H9 (cell line): ENCODE results near the gene UNC5A. TPM values are rescaled to one million over a fixed set of nuclear protein-coding genes. Genes with fewer than 3 reads are reported as not detected.
A peak's percentile ranks its signal among the peaks of the same experiment; 100 is the strongest.

Experiments
- DNase-seq: peaks from one replicate; pipeline ENCODE4 v3.0.0-alpha.2; 2017
- H2AFZ ChIP-seq: one replicate; pipeline ENCODE4 v1.6.1; 2013; ENCODE audit warnings: mild to moderate bottlenecking, low read length, control low read depth, moderate library complexity
- H2AK5ac ChIP-seq: 2 replicates; pipeline ENCODE4 v1.6.1; 2013; ENCODE audit warnings: low read length, control low read depth, mixed read lengths; ENCODE audit not compliant: insufficient read length
- H2BK120ac ChIP-seq: one replicate; pipeline ENCODE4 v1.6.1; 2013; ENCODE audit warnings: low read depth, mild to moderate bottlenecking, low read length, control low read depth, inconsistent platforms; ENCODE audit not compliant: poor library complexity, severe bottlenecking
- H2BK12ac ChIP-seq: 2 replicates; pipeline ENCODE4 v1.6.1; 2013; ENCODE audit warnings: low read length, control low read depth, mixed read lengths, low read depth; ENCODE audit not compliant: insufficient read length
- H2BK15ac ChIP-seq: 2 replicates; pipeline ENCODE4 v1.6.1; 2013; ENCODE audit warnings: low read depth, low read length, control low read depth
- H2BK20ac ChIP-seq: one replicate; pipeline ENCODE4 v1.6.1; 2013; ENCODE audit warnings: low read depth, mild to moderate bottlenecking, low read length, control low read depth, inconsistent platforms; ENCODE audit not compliant: poor library complexity, severe bottlenecking
- H2BK5ac ChIP-seq: 2 replicates; pipeline ENCODE4 v1.6.1; 2013; ENCODE audit warnings: low read length, control low read depth, mixed read lengths; ENCODE audit not compliant: insufficient read length
- H3K14ac ChIP-seq: 2 replicates; pipeline ENCODE4 v1.6.1; 2013; ENCODE audit warnings: low read length, control low read depth; ENCODE audit not compliant: insufficient read depth
- H3K18ac ChIP-seq: 2 replicates; pipeline ENCODE4 v1.6.1; 2013; ENCODE audit warnings: low read depth, mild to moderate bottlenecking, mixed read lengths, low read length, control low read depth; ENCODE audit not compliant: insufficient read length
- H3K23ac ChIP-seq: 2 replicates; pipeline ENCODE4 v1.6.1; 2013; ENCODE audit warnings: low read length, control low read depth, mixed read lengths, low read depth; ENCODE audit not compliant: insufficient read length
- H3K23me2 ChIP-seq: 2 replicates; pipeline ENCODE4 v1.6.1; 2013; ENCODE audit warnings: low read depth, mild to moderate bottlenecking, mixed read lengths, low read length, control low read depth; ENCODE audit not compliant: insufficient read length, poor library complexity, severe bottlenecking
- H3K27ac ChIP-seq: 2 replicates; pipeline ENCODE4 v1.5.1; 2013; ENCODE audit warnings: low read length, control low read depth, mixed read lengths, low read depth; ENCODE audit not compliant: insufficient read length
- H3K27me3 ChIP-seq: 2 replicates; pipeline ENCODE4 v1.6.1; 2013; ENCODE audit warnings: low read length, control low read depth, inconsistent platforms; ENCODE audit not compliant: insufficient read depth
- H3K4ac ChIP-seq: 2 replicates; pipeline ENCODE4 v1.6.1; 2013; ENCODE audit warnings: low read depth, mild to moderate bottlenecking, control low read depth, inconsistent platforms, low read length, moderate library complexity
- H3K4me1 ChIP-seq: 2 replicates; pipeline ENCODE4 v1.6.1; 2013; ENCODE audit warnings: low read length, control low read depth, inconsistent platforms; ENCODE audit not compliant: insufficient read depth
- H3K4me2 ChIP-seq: 2 replicates; pipeline ENCODE4 v1.6.1; 2013; ENCODE audit warnings: low read length, control low read depth, mixed read lengths; ENCODE audit not compliant: insufficient read length, insufficient read depth
- H3K56ac ChIP-seq: 2 replicates; pipeline ENCODE4 v1.6.1; 2013; ENCODE audit warnings: low read depth, mild to moderate bottlenecking, mixed read lengths, low read length, control low read depth; ENCODE audit not compliant: insufficient read length
- H3K79me1 ChIP-seq: 2 replicates; pipeline ENCODE4 v1.6.1; 2013; ENCODE audit warnings: low read depth, mild to moderate bottlenecking, moderate library complexity, low read length, control low read depth, inconsistent platforms; ENCODE audit not compliant: insufficient read depth, poor library complexity, severe bottlenecking
- H3K79me2 ChIP-seq: 2 replicates; pipeline ENCODE4 v1.6.1; 2013; ENCODE audit warnings: low read length, control low read depth, inconsistent platforms; ENCODE audit not compliant: insufficient read depth
- H3K9ac ChIP-seq: 2 replicates; pipeline ENCODE4 v1.6.1; 2013; ENCODE audit warnings: low read length, control low read depth, mixed read lengths; ENCODE audit not compliant: insufficient read length; ENCODE audit errors: extremely low read depth
- H3K9me3 ChIP-seq: one replicate; pipeline ENCODE4 v1.6.1; 2013; ENCODE audit warnings: low read depth, low read length, inconsistent platforms; ENCODE audit not compliant: control insufficient read depth
- H3T11ph ChIP-seq: one replicate; pipeline ENCODE4 v1.6.1; 2013; ENCODE audit warnings: mild to moderate bottlenecking, low read length, control low read depth, inconsistent platforms
- H4K20me1 ChIP-seq: one replicate; pipeline ENCODE4 v1.6.1; 2013; ENCODE audit not compliant: control insufficient read depth, insufficient read length, insufficient read depth
- H4K5ac ChIP-seq: 2 replicates; pipeline ENCODE4 v1.6.1; 2013; ENCODE audit warnings: low read depth, mild to moderate bottlenecking, mixed read lengths, low read length, control low read depth; ENCODE audit not compliant: insufficient read length
- H4K8ac ChIP-seq: replicated peaks from 2 replicates; pipeline ENCODE4 v1.6.1; 2013; ENCODE audit warnings: low read length, control low read depth, mixed read lengths, low read depth; ENCODE audit not compliant: insufficient read length
- H4K91ac ChIP-seq: 2 replicates; pipeline ENCODE4 v1.6.1; 2013; ENCODE audit warnings: low read depth, mild to moderate bottlenecking, moderate library complexity, mixed read lengths, low read length, control low read depth; ENCODE audit not compliant: insufficient read length
- H3K27ac Mint-ChIP-seq, 3 experiments: 2 replicates in 2 of 3; 3 replicates in 1 of 3; pipeline ENCODE4 v1.8.0; 2020 to 2021; ENCODE audit warnings: mixed read lengths in 3 of 3, mild to moderate bottlenecking in 1 of 3, moderate library complexity in 1 of 3
- H3K27me3 Mint-ChIP-seq: 2 replicates; pipeline ENCODE4 v1.8.0; 2021; ENCODE audit warnings: low read depth, mild to moderate bottlenecking, moderate library complexity, mixed read lengths
- H3K36me3 Mint-ChIP-seq, 3 experiments: 2 replicates in 2 of 3; 3 replicates in 1 of 3; pipeline ENCODE4 v1.8.0; 2020 to 2021; ENCODE audit warnings: low read depth in 3 of 3, mixed read lengths in 3 of 3; ENCODE audit not compliant: insufficient read depth in 1 of 3
- H3K4me1 Mint-ChIP-seq, 2 experiments: 2 replicates each; pipeline ENCODE4 v1.8.0; 2020; ENCODE audit warnings: mixed read lengths in 2 of 2
- H3K4me3 Mint-ChIP-seq, 2 experiments: 2 replicates in 1 of 2; 3 replicates in 1 of 2; pipeline ENCODE4 v1.8.0; 2020 to 2021; ENCODE audit warnings: mild to moderate bottlenecking in 2 of 2, mixed read lengths in 2 of 2, moderate library complexity in 1 of 2
- H3K9me3 Mint-ChIP-seq, 2 experiments: 2 replicates in 1 of 2; 3 replicates in 1 of 2; pipeline ENCODE4 v1.8.0; 2020; ENCODE audit warnings: mild to moderate bottlenecking in 2 of 2, mixed read lengths in 2 of 2, moderate library complexity in 1 of 2
- CTCF ChIP-seq: fragments of 200-600 bp; sonication (generic); conservative IDR thresholded peaks from 3 replicates; pipeline ENCODE4 v1.8.0; 2021; ENCODE audit warnings: antibody characterized with exemption, mild to moderate bottlenecking
- WGBS: extraction: QIAGEN DNeasy Blood & Tissue Kit; methylation state at CpG from one replicate; pipeline ENCODE4 v1.1.7; 2013; ENCODE audit warnings: missing lambda C conversion rate, low lambda C conversion rate, mixed read lengths; ENCODE audit not compliant: insufficient read length; ENCODE audit errors: extremely low coverage; 5-methylcytosine and 5-hydroxymethylcytosine counted together
- total RNA-seq: library from RNA; stranded (reverse); gene quantifications from 2 replicates; pipeline ENCODE4 v1.2.1, GENCODE V29; 2021

UNC5A gene
- total RNA-seq, 1 experiment from 2014 or later = 4.4 TPM

GRCh38 chr5:176863765-176864098 is 53.4 kb downstream of the UNC5A start:
- H3K27me3 ChIP-seq = no peaks in the 10 kb centered on the region
- no peak overlapping the region for H4K5ac ChIP-seq
- H3K4me2 ChIP-seq = no peak overlapping the region
- no peak overlapping the region for H2BK20ac ChIP-seq
- no peak overlapping the region for H3K9ac ChIP-seq
- Mint-ChIP-seq H3K27me3 (peaks cover 4% of the 10 kb centered on the region; the same call in 1 of the 2 replicates), H3K4me1 (peaks cover 25 to 46% of the 10 kb centered on the region in 2 experiments), H3K27ac (0 out of 7 replicates have a peak overlapping the region, but pooled peaks of 1 of the 3 experiments have one; percentile 36), H3K4me3 (peak overlapping the region in 1 of 2 experiments; percentile 23; a peak in 1 of 5 replicates), H3K36me3 (no peaks in the 10 kb centered on the region), H3K9me3 (no peaks in the 10 kb centered on the region)
- H2AFZ ChIP-seq = no peak overlapping the region
- no peak overlapping the region for H3K56ac ChIP-seq
- H4K8ac ChIP-seq = no peak overlapping the region
- H2BK15ac ChIP-seq = 0 out of 2 replicates have a peak overlapping the region, but pooled peaks have one; percentile 31
- H3K79me1 ChIP-seq = no peaks in the 10 kb centered on the region
- peaks cover 4% of the 10 kb centered on the region; the same call in 1 of the 2 replicates for H3K4me1 ChIP-seq
- no peak overlapping the region for H4K91ac ChIP-seq
- no peak overlapping the region for H3K23ac ChIP-seq
- H2BK120ac ChIP-seq = no peak overlapping the region
- whole genome bisulfite sequencing = no CpG with 5 or more reads among the region's 5 CpGs
- DNase-seq = no peak
- H3K9me3 ChIP-seq = no peaks in the 10 kb centered on the region
- no peak overlapping the region for H2AK5ac ChIP-seq
- H3K4ac ChIP-seq = no peak overlapping the region
- H3K23me2 ChIP-seq = no peaks in the 10 kb centered on the region
- no peaks in the 10 kb centered on the region for H3K79me2 ChIP-seq
- H3T11ph ChIP-seq = no peak overlapping the region
- no peak overlapping the region for H3K18ac ChIP-seq
- no peak overlapping the region for H2BK5ac ChIP-seq
- H2BK12ac ChIP-seq = no peak overlapping the region
- H3K14ac ChIP-seq = peak overlapping the region; percentile 41; the same call in 1 of the 2 replicates
- H3K27ac ChIP-seq = no peak overlapping the region
- no peak for TF ChIP-seq CTCF
- H4K20me1 ChIP-seq = no peaks in the 10 kb centered on the region
